ENCODE results near the gene CNKSR1.

- no peak for TF ChIP-seq YY1 (IDR thresholded peaks at IDR 0.05; ENCODE audit: insufficient read depth, insufficient read length)
- TF ChIP-seq ZNF274 (IDR thresholded peaks at IDR 0.05; ENCODE audit: low read depth, low read length) = no peak
Measured at GRCh38 chr1:26153966-26154532, 23.2 kb upstream of the CNKSR1 start.

All from NT2/D1 (cell line).